Tibial artery (tissue), 4 donors: ENCODE results near the gene PTPRU.

Experiments used
- DNase-seq, 2 donors: peaks; one replicate each; pipeline ENCODE4 v3.0.0-alpha.2; 2019
- H3K27ac ChIP-seq, 2 donors: fragments of 200-600 bp; sonication (generic) in 1 of 2; 1 replicate in 1 of 2; 2 replicates in 1 of 2; pipeline ENCODE4 v1.5.1; 2018 to 2019; ENCODE audit warnings: mild to moderate bottlenecking in 1 of 2
- H3K27me3 ChIP-seq, 2 donors: fragments of 200-600 bp; sonication (generic) in 1 of 2; one replicate each; pipeline versions ENCODE4 v1.5.1 to v1.6.0; 2016 to 2019
- H3K36me3 ChIP-seq, 3 donors: fragments of 200-600 bp; sonication (generic) in 2 of 3; one replicate each; pipeline ENCODE4 v1.5.1; 2016 to 2019; ENCODE audit warnings: mild to moderate bottlenecking in 2 of 3
- H3K4me1 ChIP-seq, 4 donors: fragments of 200-600 bp; sonication (generic) in 2 of 4; 1 replicate in 3 of 4; 2 replicates in 1 of 4; pipeline ENCODE4 v1.5.1; 2016 to 2019
- H3K4me3 ChIP-seq, 2 donors: fragments of 200-600 bp; sonication (generic) in 1 of 2; 1 replicate in 1 of 2; 2 replicates in 1 of 2; pipeline ENCODE4 v1.5.1; 2018 to 2019; ENCODE audit warnings: mild to moderate bottlenecking in 2 of 2
- H3K9me3 ChIP-seq, 3 donors: fragments of 200-600 bp; sonication (generic) in 1 of 3; one replicate each; pipeline ENCODE4 v1.5.1; 2016 to 2019
- intact Hi-C: fragments of 100-400 bp; cut with DNase I; formaldehyde crosslinking; loops from one replicate; pipeline ENCODE4 v1.15.0; 2023; ENCODE audit warnings: low total_unique reads
- TF ChIP-seq, protein P1 (sequence below), 2 experiments: fragments of 200-600 bp in 1 of 2; fragments of 450-650 bp in 1 of 2; IDR thresholded peaks; one replicate each; pipeline ENCODE4 v1.5.1; 2017 to 2019; ENCODE audit warnings: antibody characterized with exemption in 2 of 2, mild to moderate bottlenecking in 1 of 2, moderate library complexity in 1 of 2

Gene PTPRU

DNA sequence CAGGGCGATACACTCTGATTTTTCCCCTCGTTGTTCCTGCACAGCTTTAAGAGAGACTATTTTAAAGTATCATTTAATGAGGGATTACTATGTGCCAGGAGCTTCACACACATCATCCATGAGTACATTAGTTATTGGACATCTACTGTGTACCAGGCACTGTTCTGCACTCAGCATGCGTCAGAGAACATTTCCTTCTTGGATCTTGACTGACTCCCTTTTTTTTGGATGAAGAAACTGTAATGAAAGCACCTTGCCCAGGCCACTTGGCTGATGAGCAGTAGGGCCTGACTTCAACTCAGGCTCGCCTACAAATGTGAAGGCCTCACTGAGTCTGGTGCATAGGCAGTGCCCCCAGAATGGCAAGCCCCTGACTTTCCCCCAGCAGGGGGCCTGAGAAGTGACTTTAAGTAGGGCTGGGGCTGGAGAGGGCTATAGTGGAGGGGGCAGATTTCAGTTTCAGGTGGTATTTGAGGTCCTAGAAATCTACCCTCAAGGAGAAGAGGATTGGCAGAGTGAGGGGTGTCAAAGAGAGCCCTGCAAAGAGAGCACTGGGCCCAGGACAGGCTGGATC is 50.0 kb downstream of the PTPRU start:
- no peaks in the 10 kb centered on the region for H3K9me3 ChIP-seq
- no peak overlapping the region for H3K27ac ChIP-seq
- H3K4me1 ChIP-seq, result no peaks in the 10 kb centered on the region
- intact Hi-C loops, result no loop called here
- peaks cover 0 to 94% (median 6%) of the 10 kb centered on the region in 3 donors for H3K36me3 ChIP-seq
- no peak for DNase-seq
- no peaks in the 10 kb centered on the region for H3K27me3 ChIP-seq
- H3K4me3 ChIP-seq, result no peak overlapping the region
- TF ChIP-seq, protein P1, sequence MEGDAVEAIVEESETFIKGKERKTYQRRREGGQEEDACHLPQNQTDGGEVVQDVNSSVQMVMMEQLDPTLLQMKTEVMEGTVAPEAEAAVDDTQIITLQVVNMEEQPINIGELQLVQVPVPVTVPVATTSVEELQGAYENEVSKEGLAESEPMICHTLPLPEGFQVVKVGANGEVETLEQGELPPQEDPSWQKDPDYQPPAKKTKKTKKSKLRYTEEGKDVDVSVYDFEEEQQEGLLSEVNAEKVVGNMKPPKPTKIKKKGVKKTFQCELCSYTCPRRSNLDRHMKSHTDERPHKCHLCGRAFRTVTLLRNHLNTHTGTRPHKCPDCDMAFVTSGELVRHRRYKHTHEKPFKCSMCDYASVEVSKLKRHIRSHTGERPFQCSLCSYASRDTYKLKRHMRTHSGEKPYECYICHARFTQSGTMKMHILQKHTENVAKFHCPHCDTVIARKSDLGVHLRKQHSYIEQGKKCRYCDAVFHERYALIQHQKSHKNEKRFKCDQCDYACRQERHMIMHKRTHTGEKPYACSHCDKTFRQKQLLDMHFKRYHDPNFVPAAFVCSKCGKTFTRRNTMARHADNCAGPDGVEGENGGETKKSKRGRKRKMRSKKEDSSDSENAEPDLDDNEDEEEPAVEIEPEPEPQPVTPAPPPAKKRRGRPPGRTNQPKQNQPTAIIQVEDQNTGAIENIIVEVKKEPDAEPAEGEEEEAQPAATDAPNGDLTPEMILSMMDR (IDR thresholded peaks at IDR 0.05), result no peak

DNA sequence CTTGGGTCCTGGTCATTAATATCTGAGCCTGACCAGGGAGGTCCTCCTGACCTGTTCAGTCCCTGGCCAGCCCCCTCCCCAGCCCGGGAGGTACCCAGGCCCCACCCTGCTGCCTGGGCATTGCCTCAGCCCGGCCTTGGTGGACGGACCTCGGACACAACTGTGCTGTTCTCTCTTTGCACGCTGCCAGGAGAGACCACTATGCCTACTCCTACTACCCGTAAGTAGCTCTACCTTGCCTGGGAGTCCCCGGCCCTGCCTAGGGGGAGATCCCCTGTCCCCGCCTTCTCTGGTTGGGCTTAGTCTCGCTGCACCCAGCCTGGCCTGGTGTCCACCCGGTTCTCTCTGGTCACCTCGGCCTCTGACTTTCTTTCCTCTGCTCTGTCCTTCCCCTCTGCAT is 53.2 kb downstream of the PTPRU start:
- intact Hi-C loops, result no loop called here
- H3K27ac ChIP-seq, result no peak overlapping the region
- no peak overlapping the region for H3K4me3 ChIP-seq
- H3K36me3 ChIP-seq, result peaks cover 0 to 91% (median 27%) of the 10 kb centered on the region in 3 donors
- TF ChIP-seq, protein P1 (IDR thresholded peaks at IDR 0.05), result no peak
- H3K9me3 ChIP-seq, result no peaks in the 10 kb centered on the region
- H3K4me1 ChIP-seq, result no peaks in the 10 kb centered on the region
- no peaks in the 10 kb centered on the region for H3K27me3 ChIP-seq
- no peak for DNase-seq

DNA sequence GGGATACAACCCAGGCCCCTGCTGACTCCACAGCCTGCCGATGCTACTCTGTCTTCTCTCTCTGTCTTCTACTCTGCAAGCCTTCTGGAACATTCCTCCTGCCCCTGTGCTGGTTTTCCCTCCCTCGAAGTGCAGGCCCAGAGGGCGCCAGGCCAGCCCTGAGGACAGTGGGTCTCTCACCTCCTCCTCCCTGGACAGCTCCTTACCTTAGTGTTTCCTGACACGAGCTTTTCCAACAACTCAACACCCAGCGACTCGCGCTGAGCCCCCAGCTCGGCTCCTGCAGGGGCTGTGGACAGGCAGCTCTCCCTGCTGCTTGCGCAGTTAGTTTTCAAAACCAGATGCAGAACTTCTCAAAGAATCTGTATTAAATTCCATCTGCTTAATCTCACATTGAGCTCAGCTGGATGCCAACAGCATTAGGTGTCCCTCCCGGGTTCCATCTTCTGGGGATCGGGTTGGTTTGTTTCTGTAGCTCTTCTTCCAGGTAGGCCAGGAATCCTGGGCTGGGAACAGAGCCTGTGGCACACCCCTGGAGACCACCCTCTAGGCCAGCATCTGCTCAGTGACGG is 54.2 kb downstream of the PTPRU start:
- Histone ChIP-seq H3K9me3 (no peaks in the 10 kb centered on the region), H3K27me3 (no peaks in the 10 kb centered on the region), H3K27ac (no peak overlapping the region), H3K36me3 (peaks cover 0 to 91% (median 22%) of the 10 kb centered on the region in 3 donors), H3K4me1 (no peaks in the 10 kb centered on the region), H3K4me3 (no peak overlapping the region)
- DNase-seq, result no peak
- intact Hi-C loops, result no loop called here
- TF ChIP-seq, protein P1 (IDR thresholded peaks at IDR 0.05), result no peak

DNA sequence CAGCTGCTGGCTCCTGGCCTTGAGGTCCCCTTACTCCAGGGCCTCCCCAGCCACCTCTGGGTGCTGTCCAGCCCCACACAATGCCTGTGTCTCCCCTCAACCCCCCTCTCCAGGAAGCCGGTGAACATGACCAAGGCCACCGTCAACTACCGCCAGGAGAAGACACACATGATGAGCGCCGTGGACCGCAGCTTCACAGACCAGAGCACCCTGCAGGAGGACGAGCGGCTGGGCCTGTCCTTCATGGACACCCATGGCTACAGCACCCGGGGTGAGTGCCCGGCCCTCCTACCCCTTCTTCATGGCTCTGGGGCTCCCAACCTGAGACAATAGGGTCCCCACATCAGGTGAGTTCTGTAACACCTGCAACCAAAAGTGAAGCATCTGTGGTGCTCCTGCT is 55.4 kb downstream of the PTPRU start:
- intact Hi-C loops, result no loop called here
- Histone ChIP-seq H3K4me3 (no peak overlapping the region), H3K36me3 (peaks cover 0 to 80% (median 22%) of the 10 kb centered on the region in 3 donors), H3K27ac (no peak overlapping the region), H3K9me3 (no peaks in the 10 kb centered on the region), H3K27me3 (no peaks in the 10 kb centered on the region), H3K4me1 (no peaks in the 10 kb centered on the region)
- TF ChIP-seq, protein P1 (IDR thresholded peaks at IDR 0.05), result no peak
- DNase-seq, result no peak

DNA sequence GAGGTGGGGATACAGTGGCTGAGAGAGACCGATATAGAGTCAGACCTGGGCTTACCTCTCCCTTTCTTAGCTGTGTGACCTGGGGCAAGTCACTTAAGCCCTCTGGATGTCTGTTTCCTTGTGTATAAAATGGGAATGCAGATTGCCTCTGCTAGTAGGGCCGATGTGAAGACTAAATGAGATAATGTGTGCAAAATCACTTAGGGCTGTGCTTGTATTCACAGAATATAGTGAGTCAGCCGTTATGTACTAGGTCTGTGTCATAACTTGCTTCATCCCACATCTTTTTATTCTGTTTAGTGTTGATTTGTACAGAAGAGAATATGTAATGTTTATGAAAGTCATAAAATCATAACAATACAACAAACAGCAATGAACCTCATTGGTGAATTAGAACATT is 56.0 kb downstream of the PTPRU start:
- no peaks in the 10 kb centered on the region for H3K9me3 ChIP-seq
- no peaks in the 10 kb centered on the region for H3K27me3 ChIP-seq
- H3K4me3 ChIP-seq, result no peak overlapping the region
- intact Hi-C loops, result no loop called here
- H3K27ac ChIP-seq, result no peak overlapping the region
- peaks cover 0 to 77% (median 22%) of the 10 kb centered on the region in 3 donors for H3K36me3 ChIP-seq
- no peaks in the 10 kb centered on the region for H3K4me1 ChIP-seq
- TF ChIP-seq, protein P1 (IDR thresholded peaks at IDR 0.05), result no peak
- no peak for DNase-seq
